HepG2 (cell line): ENCODE measurements around the gene COBLL1. TPM values are rescaled to one million over a fixed set of nuclear protein-coding genes. Genes with fewer than 3 reads are reported as not detected.

ENCODE experiments used
- DR1 ChIP-seq: sonication (generic); formaldehyde crosslinking; IDR thresholded peaks from 2 replicates; pipeline ENCODE4 v1.8.0; 2021; ENCODE audit warnings: mild to moderate bottlenecking, missing genetic modification reagents, inconsistent platforms
- FOXA1 ChIP-seq, 2 experiments: fragments of 450-650 bp in 1 of 2; sonication (generic) in 1 of 2; formaldehyde crosslinking in 1 of 2; IDR thresholded peaks; 2 replicates each; pipeline versions ENCODE4 v1.4.0 to v1.6.1; 2016 to 2020; ENCODE audit warnings: missing genetic modification reagents in 1 of 2
- HMGXB4 ChIP-seq, 2 experiments: sonication (generic) in 1 of 2; formaldehyde crosslinking in 1 of 2; IDR thresholded peaks; 2 replicates each; pipeline versions ENCODE4 v1.4.0 to v1.6.1; 2018 to 2020; ENCODE audit warnings: missing genetic modification reagents in 2 of 2, borderline replicate concordance in 1 of 2, low read depth in 1 of 2, mild to moderate bottlenecking in 1 of 2, missing biosample characterization in 1 of 2
- KMT2B ChIP-seq: IDR thresholded peaks from 2 replicates; pipeline ENCODE4 v1.6.1; 2016; ENCODE audit warnings: missing genetic modification reagents, missing compliant biosample characterization
- MLXIP ChIP-seq: sonication (generic); formaldehyde crosslinking; IDR thresholded peaks from 2 replicates; pipeline ENCODE4 v1.9.0; 2021; ENCODE audit warnings: missing genetic modification reagents, borderline replicate concordance
- NFE2L1 ChIP-seq: sonication (generic); formaldehyde crosslinking; IDR thresholded peaks from 2 replicates; pipeline ENCODE4 v1.4.0; 2020; ENCODE audit warnings: missing genetic modification reagents, mild to moderate bottlenecking, borderline replicate concordance
- RBAK ChIP-seq: sonication (generic); formaldehyde crosslinking; IDR thresholded peaks from 2 replicates; pipeline ENCODE4 v1.5.1; 2020; ENCODE audit warnings: mild to moderate bottlenecking, missing genetic modification reagents
- TCF7L2 ChIP-seq: IDR thresholded peaks from 2 replicates; pipeline ENCODE4 v1.6.1; 2011; ENCODE audit warnings: mild to moderate bottlenecking, low read depth, low read length, moderate library complexity
- TFDP2 ChIP-seq: sonication (generic); formaldehyde crosslinking; IDR thresholded peaks from 2 replicates; pipeline ENCODE4 v1.4.0; 2020; ENCODE audit warnings: missing genetic modification reagents
- WIZ ChIP-seq: sonication (generic); formaldehyde crosslinking; IDR thresholded peaks from 2 replicates; pipeline ENCODE4 v1.5.1; 2020; ENCODE audit warnings: mild to moderate bottlenecking, missing genetic modification reagents
- ZNF230 ChIP-seq: sonication (generic); formaldehyde crosslinking; IDR thresholded peaks from 2 replicates; pipeline ENCODE4 v1.4.0; 2020; ENCODE audit warnings: mild to moderate bottlenecking, missing genetic modification reagents
- ZNF235 ChIP-seq: sonication (generic); formaldehyde crosslinking; IDR thresholded peaks from 2 replicates; pipeline ENCODE4 v1.8.1; 2023; ENCODE audit warnings: mild to moderate bottlenecking, missing genetic modification reagents, borderline replicate concordance
- ZNF253 ChIP-seq: sonication (generic); formaldehyde crosslinking; IDR thresholded peaks from 2 replicates; pipeline ENCODE4 v1.8.0; 2022; ENCODE audit warnings: mild to moderate bottlenecking, missing genetic modification reagents, borderline replicate concordance
- ZNF326 ChIP-seq: sonication (generic); formaldehyde crosslinking; IDR thresholded peaks from 2 replicates; pipeline ENCODE4 v1.4.0; 2020; ENCODE audit warnings: missing genetic modification reagents, borderline replicate concordance
- ZNF619 ChIP-seq: sonication (generic); formaldehyde crosslinking; IDR thresholded peaks from 2 replicates; pipeline ENCODE4 v1.4.0; 2020; ENCODE audit warnings: mild to moderate bottlenecking, missing genetic modification reagents
- ZNF800 ChIP-seq: sonication (generic); formaldehyde crosslinking; IDR thresholded peaks from 2 replicates; pipeline ENCODE4 v1.4.0; 2020; ENCODE audit warnings: missing genetic modification reagents
- polyA plus RNA-seq, 8 experiments: library from polyadenylated mRNA; depleted of rRNA in 3 of 8; stranded (reverse) in 7 of 8; unstranded in 1 of 8; fragments of >200 nt; fragmentation: Illumina TruSeq in 4 of 8; extraction: Trizol in 4 of 8; gene quantifications; 2 replicates each; pipeline versions ENCODE4 v1.2.1 to v1.2.3, GENCODE V29; 2011 to 2016; ENCODE audit warnings: low read depth in 4 of 8, missing spikeins in 1 of 8, mixed read lengths in 1 of 8; ENCODE audit not compliant: insufficient read depth in 1 of 8
- total RNA-seq, 5 experiments: library from RNA; depleted of rRNA; stranded (reverse); fragments of >200 nt; fragmentation: Illumina TruSeq; extraction: Trizol; gene quantifications; 2 replicates each; pipeline ENCODE4 v1.2.3, GENCODE V29; 2016; ENCODE audit warnings: low read depth in 1 of 5

The COBLL1 gene
- total and polyA plus RNA-seq, 2 of the 13 experiments (the other 11 are each of a cell fraction or from before 2014, with no cell fraction given): 32.6 to 86.8 TPM

- peak; percentile 36; the same call in 1 of the 2 replicates for TF ChIP-seq TFDP2 (CRISPR knock-in tag)
- TF ChIP-seq TCF7L2: no peak
- TF ChIP-seq ZNF253 (CRISPR knock-in tag): no peak
- TF ChIP-seq FOXA1 (IDR thresholded peaks at IDR 0.05): no peak
- 0 out of 2 replicates have a peak, but pooled peaks have one; percentile 25 for TF ChIP-seq FOXA1 (CRISPR knock-in tag; IDR thresholded peaks at IDR 0.05)
- TF ChIP-seq ZNF235 (CRISPR knock-in tag): peak; percentile 49; the same call in 1 of the 2 replicates
- TF ChIP-seq MLXIP (CRISPR knock-in tag): 0 out of 2 replicates have a peak, but pooled peaks have one; percentile 44
- no peak for TF ChIP-seq RBAK (CRISPR knock-in tag)
- TF ChIP-seq HMGXB4 (CRISPR knock-in tag; IDR thresholded peaks at IDR 0.05; ENCODE audit: borderline replicate concordance in 1 of 2, low read depth in 1 of 2): peak; percentile 99 to 100
- TF ChIP-seq ZNF800 (CRISPR knock-in tag): peak; percentile 74; the same call in 1 of the 2 replicates
- TF ChIP-seq ZNF619 (CRISPR knock-in tag): peak; percentile 72; the same call in 1 of the 2 replicates
- no peak for TF ChIP-seq ZNF326 (CRISPR knock-in tag)
- TF ChIP-seq ZNF230 (CRISPR knock-in tag): peak; percentile 94
- peak; percentile 47 for TF ChIP-seq DR1 (CRISPR knock-in tag)
- peak; percentile 93 for TF ChIP-seq KMT2B
- peak; percentile 87 for TF ChIP-seq WIZ (CRISPR knock-in tag)
- TF ChIP-seq NFE2L1 (CRISPR knock-in tag): no peak; the same call in 1 of the 2 replicates
These were observed at the start of gene COBLL1 (continued) for GRCh38 chr2:164841719-164842623.
